ENCODE results near the gene LIX1L.

LIX1L gene

DNA sequence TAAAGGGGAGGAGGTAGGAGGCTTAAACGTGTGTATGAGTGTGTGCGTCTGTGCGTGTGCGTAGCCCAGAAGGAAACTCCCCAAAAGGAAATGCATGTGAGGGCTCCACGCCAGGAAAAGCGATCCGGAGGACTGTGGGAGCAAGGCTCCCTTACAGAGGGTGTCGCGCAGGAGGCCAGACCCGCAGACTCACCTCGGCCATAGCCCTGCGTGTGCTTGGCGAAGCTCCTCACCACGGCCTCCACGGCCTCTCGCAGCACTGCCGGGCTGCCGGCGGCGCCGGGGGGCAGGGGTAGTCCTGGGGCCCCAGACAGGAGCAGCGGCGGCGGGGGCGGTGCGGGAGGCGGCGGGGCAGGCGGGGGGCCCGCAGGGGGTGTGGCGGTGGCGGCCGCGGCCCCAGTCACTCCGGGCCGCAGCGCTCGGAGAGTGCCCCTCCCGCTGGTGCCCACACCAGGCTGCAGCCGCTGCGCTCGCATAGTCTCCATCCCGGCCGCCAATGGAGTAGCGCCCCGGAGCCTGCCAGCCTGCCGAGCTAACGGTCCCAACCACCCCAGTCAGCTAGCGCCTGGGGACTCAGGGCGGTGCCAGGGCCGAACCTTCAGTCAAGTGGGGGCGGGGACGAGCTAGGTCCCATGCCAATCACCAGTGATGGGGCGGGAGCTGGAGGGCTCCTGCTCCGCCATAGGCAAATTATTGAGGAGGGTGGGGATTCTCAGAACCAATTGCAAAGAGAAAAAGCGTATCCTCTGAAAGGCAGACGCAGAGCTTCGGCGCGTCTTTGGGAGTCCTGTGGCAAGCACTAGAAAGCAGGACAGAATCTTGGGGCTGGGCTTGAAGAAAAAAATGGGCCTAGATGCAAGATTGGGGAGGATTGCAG is at the start of gene LIX1L:
LIX1L (minus strand) TSS at position 575 of the 877 bp plus-strand sequence; CDS start at position 485, 90 bp downstream.
- peak; percentile 96 for DNase-seq

DNA sequence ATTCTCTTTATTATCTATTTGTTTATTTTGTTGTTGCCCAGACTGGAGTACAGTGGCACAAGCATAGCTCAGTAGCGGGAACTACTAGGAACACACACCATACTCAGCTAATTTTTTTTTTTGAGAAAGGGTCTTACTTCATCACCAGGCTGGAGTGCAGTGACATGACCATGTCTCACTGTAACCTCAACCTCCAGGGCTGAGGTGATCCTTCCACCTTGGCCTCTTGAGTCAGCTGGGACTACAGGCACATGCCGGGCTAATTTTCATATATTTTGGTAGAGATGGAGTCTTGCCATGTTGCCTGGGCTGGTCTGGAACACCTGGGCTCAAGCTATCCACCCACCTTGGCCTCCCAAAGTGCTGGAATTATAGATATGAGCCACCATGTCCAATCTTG is 43.9 kb upstream of the LIX1L start:
- DNase-seq: no peak

DNA sequence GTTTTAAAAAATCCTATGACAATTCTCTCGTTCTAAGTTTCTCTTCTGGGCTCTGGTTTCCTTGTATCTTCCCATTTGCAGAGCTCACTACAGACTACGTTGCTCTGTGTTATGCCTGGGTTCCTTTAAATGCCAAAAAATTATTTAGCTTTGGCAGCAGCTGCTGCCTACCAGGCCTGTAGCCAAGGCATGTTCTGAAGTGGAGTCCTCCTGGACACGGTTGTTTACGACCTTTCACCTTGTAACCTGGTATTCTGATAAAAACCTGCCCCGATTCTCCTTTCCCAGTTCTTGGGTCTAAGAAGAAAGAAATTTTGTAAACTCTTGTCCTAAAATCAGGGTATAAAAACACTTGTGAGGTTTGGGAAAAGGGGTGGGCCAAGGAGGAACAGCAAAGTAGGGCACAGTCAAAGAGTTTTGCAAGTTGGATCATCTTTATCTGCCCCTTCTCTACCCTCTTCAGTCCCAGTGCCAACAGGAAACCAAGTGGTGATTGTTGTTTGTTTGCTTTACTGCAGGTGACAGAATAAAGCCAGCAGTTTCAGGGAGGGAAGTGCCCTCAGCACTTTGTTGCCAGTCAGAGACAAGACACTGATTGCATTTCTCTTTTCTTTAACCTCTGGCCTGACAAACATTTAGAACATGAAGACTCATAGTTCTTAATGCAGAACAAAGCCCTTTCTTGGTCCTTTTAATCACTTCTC is 41.7 kb upstream of the LIX1L start:
- no peak for DNase-seq

DNA sequence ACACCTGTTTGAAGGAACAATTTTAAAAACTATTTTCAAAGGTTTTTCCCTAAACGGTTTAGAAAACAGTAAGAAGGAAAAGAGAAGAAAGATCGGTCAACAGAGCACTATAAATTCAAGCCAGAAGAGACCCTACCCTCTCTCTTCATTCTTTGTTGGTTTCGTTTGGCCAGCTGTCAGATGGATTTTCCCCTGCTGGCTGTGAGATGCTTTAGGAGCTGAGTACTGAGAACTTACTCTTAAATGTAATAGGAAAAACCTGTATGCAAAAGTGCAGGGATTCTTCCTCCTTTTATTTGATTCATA is 39.9 kb upstream of the LIX1L start:
- DNase-seq: no peak

DNA sequence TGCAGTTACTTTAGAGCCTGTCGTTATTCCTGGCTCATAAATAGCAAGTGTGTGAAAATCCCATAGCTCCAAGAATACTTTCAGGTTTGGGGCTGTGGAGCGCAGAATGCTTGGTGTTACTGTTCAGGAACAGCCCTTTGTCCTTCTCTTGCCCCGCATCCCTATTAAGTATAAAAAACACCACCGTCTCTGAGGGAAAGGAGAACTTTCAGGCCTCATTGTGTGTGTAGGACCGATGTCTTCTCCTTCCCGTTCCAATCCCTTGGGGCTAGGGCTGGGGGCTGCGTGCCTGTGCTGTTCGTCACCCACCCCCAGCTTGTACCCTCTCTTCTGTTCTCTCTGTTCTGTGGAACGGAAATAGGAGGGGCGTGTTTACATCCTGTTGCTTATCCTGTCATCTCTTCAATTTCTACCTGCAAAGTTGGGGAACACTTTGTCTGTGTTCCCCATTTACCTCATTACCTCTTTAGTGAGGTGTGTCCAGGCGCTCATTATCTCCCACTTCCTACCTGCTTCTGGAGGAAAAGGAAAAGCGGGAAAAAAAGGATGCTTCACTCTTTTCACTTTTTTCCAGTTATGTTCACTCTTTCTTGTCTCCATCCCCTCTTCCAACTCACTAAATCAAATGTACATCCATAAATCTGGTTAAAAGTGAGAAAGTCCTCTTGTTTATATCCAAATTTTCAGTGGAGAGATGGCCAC is 39.4 kb upstream of the LIX1L start:
- peak; percentile 45 for DNase-seq

DNA sequence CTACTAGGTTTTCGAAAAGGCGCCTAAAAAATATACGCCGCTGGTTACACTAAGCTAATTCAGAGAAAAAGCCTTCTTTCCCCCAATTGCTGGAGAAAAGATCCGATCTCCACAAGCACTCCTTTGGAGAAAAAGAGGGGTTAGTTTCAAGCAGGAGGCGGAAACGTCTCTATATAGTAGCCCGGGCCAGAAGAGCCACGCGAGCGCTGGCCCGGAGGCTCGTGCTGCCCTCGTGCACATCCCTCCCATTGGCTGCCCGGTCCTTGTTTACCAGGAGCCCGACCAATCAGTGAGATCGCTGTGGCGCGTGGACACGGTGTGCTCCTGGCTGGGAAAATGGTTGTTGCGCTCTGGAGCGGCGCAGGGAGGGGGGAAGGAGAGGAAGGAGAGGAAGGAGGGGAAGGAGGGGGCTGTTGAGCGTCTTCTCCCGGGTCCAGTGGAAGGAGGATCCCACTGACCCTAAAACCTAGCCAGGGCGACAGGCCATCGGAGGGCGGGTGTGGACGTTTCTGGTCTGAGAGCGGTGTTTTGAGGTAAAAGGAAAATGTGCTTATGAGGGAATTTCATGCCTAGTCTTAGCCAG is 38.7 kb upstream of the LIX1L start, which contains the start of gene TXNIP:
TXNIP (minus strand) TSS at position 147 of the 583 bp plus-strand sequence. CDS start 313 bp downstream, outside the sequence.
- DNase-seq: peak; percentile 98

DNA sequence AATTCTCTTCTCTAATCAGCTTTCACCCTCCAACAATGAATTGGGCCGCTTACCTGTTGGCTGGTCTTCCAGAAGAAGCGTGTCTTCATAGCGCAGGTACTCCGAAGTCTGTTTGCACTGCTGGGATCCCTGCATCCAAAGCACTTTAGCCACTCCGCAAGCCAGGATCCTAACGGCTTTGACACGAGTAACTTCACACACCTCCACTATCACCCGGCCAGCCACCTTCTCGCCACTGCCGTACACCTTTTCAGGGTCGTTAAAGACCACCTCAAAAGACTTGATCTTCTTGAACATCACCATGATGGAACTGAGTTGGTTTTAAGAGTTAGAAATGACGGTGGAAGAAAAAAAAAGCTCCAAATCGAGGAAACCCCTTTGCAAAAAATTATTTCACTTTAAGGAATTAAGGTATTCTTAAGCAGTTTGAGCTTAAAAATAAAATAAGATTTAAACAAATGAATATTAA is 38.2 kb upstream of the LIX1L start:
- no peak for DNase-seq

DNA sequence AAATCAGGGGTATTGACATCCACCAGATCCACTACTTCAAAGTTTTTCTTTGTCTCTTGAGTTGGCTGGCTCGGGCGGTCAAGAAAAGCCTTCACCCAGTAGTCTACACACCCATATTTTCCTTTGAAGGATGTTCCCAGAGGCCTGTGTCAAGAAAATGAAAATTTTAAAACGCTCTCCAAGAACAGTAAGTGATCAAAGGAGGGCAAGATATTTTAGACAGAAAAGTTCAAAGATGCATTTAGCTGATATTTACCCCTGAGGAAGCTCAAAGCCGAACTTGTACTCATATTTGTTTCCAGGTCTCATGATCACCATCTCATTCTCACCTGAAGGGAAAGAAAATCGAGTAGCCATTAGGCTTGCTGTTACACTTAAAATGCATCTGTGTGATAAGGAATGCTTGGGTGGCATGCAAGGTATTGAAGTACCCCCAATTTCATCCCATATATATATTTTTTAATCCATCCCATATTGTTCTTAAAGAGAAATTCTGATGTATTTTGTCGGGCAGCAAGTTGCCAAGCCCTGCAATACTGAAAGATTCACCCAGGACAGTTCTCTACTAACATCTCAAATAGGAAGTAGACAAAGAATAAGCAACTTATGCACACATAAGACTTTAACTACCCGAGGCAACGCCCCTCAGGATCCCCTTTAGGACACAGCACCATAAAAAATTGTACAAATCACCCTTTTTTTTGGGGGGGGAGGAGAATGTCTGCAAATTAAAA is 37.5 kb upstream of the LIX1L start:
- no peak for DNase-seq

DNA sequence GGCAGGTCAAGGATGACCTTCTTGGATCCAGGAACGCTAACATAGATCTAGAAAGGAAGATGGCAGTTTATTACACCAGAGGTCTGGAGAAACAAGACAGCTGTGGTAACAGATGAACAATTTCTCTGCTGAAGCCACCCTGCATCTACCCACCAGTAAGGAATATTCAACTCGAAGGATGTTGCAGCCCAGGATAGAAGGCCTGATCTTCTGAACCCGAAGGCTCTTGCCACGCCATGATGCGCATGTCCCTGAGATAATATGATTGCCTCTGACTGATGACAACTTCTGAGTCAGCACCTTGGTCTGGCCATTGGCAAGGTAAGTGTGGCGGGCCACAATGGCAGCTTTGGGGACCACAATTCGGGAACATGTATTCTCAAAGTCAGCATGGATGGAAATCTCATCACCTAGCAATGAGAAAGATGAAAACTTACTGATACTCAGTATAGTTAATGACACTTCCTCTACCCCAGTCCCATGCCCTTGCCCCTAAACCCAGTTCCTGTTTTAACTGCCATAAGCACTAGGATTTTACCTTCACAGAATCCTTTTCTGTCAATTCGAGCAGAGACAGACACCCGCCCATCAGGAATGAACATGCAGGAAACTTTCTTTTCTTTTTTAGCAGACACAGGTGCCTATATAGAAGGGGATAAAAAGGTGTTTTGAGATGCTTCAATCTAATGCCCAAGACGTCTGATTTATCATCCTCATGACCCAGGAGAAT is 36.7 kb upstream of the LIX1L start:
- DNase-seq: peak; percentile 46

DNA sequence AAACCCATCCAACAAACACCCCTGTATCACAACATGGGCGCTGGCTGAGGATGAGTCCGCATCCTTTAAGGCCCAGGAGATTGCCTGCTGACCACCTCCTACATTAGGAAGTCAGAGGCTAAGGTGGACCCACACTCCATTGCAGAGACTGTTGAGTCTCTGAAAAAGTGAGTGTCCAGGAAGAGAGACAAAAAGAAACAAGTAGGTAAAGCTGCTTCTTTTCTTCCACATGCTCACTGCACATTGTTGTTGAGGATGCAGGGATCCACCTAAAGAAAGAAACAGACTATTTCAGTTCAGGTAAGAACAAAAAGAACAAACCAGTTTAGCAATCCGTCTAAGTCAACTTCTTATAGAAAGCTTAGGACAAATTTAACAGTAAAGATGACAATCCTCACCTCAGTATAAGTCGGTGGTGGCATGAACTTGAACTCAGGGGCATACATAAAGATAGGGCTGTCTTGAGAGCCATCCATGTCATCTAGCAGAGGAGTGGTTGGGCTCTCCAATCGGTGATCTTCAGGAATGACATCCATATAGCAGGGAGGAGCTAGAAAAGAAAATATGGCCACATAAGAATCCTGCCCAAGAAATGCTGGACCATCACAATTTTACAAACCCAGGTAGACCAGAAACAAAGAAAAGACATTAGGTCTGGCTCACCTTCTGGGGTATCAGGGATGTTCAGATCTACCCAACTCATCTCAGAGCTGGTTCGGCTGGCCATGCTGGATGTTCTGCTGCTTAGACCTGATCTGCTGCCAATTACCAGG is 36.0 kb upstream of the LIX1L start:
- no peak for DNase-seq

DNA sequence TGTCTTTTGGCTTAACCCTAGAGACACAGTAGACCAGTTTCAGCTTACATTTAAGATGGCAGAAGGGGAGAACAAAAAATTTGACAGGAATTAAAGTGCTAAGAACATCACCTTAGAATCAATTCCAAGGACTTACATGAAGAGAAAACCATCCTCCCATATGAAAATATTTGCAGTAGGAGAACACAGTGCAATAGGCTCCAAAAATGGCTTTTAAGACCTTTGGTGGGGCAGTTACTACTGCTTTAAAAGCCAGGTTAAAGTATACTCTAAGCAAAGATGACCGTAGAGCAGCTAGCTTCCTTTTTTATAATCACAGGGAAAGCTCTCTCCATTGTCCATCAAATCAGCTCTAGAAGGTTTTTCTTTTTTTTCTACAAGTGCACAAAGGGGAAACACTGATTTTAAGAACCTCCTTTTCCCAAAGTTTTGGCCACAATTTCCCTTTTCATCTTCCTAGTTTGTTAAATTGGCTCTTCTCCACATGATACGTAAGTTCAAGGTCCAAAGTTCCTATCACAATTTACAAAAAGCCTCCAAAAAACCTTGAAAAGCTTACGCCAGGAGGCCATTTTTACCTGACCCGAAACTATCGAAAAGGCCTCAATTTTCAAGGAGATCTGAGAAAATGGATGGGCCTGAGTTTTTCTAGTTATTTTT is 35.3 kb upstream of the LIX1L start:
- DNase-seq: no peak

DNA sequence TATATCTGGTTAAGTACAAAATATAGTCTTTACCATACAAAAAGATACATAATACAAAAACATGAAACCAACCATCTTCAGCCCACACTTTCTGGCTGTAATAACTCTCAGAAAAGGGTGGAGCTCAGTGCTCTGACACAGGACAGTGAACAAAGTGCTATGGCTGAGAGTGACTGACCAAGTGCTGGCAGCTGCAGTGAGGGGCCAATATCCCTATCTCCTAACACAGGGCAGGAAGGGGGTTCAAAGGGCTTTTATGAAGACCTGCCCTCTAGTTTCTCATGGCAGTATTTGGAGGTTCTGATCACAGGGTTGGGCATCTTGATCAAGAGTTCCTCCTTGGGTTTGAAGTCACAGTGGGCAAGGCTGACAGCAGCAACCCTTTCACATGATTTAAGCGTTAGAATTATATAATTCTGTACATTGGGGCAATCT is 34.7 kb upstream of the LIX1L start:
- DNase-seq: no peak

DNA sequence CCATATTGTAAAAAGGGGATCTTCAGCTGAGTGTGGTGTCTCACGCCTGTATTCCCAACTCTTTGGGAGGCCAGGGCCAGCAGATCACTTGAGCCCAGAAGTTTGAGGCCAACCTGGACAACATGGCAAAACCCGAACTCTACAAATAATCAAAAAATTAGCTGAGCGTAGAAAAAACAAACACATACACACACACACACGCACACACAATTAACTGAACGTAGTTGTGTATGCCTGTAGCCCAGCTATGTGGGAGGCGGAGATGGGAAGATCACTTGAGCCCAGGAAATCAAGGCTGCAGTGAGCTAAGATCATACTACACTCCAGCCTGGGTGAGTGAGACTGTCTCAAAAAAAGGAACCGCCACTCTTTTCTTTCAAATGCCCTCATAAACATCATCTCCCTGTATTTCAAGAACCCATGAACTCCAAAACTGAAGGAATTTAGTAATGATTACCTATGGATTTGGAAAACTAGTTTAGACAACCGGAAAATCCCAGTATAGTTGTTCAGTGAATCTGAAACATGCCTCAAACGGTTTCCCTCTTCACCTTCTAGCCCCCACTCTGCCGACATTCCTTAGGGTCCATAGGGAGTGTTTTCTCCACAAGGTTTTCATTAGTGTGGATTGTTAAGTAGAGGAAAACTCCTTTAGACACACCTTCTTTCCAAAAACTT is 34.1 kb upstream of the LIX1L start:
- peak; percentile 32 for DNase-seq

DNA sequence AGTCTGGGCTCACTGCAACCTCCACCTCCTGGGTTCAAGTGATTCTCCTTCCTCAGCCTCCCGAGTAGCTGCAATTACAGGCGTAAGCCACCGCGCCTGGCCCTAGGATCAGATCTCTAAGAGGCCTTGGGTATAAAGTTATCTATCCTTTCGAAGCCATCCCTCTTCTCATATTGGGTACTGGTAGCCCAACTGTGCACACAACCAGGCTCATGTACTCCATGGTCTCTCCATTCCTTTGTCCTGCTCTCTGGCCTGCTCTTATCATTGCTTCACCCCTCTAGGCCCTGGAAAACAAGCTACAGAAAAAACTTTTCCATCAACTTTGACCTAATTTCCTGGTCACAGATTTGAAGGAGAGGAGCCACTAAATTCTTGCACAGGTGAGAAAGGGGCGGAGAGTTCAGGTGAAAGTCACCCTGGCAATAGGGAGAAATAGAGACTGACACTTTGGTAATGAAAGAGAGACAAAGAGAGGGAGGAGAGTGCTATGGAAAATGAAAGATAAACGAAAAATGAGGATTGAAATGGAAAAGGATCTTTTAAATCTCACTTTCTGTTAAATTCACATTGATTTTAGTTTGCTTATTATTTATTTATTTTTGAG is 32.5 kb upstream of the LIX1L start:
- no peak for DNase-seq

DNA sequence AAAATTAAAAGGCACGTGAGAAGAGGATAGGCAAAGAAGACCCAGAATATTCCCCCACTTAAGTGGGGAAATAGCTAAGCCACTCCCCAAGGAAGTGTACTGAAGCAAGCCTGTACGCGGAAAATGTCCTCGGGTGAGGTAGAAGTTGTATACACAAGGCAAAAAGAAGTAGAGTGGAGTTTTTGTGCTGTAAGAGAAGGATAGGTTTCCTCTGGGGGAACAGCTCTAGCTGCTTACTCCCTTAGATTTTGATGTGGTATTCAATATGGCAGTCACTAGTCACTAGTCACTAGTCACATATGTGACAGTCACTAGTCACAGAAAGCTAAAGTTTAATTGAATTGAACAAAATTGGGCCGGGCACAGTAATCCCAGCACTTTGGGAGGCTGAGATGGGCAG is 31.0 kb upstream of the LIX1L start:
- no peak for DNase-seq

DNA sequence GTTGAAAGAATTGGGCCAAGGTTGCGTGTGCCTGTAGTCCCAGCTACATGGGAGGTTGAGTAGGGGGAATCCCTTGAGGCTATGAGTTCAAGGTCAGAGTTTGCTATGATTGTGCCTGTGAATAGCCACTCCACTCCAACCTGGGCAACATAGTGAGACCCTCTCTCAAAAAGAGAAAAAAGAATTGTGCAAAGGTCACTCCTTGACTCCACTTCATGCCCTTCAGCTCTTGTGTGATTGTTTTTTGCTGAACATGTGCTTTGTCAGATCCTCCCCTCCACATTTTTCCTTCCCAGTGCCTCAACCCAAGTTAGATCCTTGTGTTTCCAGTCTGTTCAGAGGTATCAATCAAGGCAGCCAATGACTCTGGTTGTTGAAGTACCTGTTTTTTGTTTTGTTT is 30.1 kb upstream of the LIX1L start:
- DNase-seq: no peak

DNA sequence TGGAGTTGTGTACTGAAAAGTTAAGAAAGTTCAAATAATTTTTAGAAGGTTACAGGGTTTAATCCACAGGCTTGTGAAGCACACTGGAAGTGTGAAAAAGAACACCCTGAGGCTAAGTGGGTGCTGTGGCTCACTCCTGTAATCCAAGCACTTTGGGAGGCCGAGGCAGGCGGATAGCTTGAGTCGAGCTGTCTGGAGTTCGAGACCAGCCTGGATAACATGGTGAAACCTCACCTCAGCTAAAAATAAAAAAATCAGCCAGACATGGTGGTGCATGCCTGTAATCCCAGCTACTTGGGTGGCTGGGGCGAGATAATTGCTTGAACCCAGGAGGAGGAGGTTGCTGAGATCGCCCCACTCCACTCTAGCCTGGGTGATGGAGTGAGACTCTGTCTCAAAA is 28.7 kb upstream of the LIX1L start:
- DNase-seq: no peak

DNA sequence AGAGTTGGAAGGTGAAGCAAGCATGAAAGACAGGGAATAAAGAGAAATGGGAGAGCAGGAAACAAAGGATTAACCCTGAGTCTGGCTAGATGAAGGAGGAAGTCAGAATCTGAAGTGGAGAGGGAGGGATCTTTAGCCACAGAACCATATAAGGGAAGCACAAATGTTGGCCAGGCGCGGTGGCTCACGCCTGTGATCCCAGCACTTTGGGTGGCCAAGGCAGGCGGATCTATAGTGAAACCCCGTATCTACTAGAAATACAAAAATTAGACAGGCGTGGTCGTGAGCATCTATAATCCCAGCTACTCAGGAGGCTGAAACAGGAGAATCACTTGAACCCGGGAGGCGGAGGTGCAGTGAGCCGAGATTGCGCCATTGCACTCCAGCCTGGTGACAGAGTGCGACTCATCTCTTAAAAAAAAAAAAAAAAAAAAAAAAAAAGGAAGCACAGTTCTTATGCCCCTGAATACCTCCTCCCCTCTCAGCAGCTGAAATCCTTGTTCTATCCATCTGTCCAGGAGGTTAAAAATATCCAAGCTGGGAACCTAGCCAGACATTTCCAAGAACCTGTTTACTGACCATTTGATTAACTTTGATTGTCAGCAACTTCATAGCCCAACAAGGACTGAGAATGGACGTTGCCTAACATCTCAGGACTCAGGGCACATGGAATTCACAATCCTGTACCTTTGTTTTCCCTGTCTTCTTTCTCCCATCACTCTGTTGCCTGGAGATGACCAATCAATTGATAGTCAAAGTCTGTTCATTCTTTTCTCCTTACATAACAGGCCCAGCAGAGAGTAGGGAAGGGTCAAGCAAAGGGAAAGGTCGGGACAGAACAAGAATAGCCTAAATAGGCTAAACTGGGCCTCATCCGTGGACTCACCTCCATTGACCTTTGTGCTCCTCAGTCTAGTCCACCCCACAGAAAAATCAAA is 28.0 kb upstream of the LIX1L start:
- DNase-seq: peak; percentile 90
